ENCODE results near the gene GIMAP4.
A peak's percentile ranks its signal among the peaks of the same experiment; 100 is the strongest.

Gene GIMAP4

GRCh38 chr7:150580638-150581394 is 13.6 kb downstream of the GIMAP4 start:
- DNase-seq: no peak

GRCh38 chr7:150585199-150585598 is 18.0 kb downstream of the GIMAP4 start:
- DNase-seq: peak; percentile 43

- DNase-seq: peak; percentile 20
Observed at GRCh38 chr7:150586068-150586784, 19.0 kb downstream of the GIMAP4 start.

- DNase-seq: no peak
Observed at GRCh38 chr7:150586785-150587152, 19.6 kb downstream of the GIMAP4 start.

- DNase-seq: no peak
Observed at GRCh38 chr7:150587551-150587950, 20.4 kb downstream of the GIMAP4 start.

DNA sequence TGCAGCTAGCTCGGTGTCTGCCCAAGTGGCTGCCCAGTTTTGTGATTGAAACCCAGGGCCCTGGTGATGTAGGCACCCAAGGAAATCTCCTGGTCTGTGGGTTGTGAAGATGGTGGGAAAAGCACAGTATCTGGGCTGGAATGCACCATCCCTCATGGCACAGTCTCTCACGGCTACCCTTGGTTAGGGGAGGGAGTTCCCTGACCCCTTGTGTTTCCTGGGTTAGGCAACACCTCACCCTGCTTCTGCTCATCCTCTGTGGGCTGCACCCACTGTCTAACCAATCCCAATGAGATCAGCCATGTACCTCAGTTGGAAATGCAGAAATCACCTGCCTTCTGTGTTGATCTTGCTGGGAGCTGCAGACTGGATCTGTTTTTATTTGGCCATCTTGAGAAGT is 27.6 kb downstream of the GIMAP4 start:
- no peak for DNase-seq

DNA sequence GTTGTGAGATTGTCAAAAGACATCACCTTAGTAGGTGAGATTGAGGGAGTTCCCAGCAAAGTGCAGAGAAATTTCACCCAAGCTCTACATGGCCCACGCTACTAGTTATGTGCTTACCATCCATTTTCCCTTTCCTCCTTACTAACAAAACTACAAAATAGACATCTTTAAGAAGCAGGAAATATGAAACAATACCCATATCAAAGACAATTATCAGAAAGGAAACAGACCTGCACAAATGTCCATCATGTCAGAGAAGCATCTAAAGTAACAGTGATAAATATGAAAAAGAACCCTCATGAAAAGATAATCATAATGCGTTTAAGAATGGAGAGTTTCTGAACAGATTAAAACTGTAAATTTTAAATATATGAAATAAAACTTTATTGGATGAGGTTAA is 28.2 kb downstream of the GIMAP4 start:
- no peak for DNase-seq

DNA sequence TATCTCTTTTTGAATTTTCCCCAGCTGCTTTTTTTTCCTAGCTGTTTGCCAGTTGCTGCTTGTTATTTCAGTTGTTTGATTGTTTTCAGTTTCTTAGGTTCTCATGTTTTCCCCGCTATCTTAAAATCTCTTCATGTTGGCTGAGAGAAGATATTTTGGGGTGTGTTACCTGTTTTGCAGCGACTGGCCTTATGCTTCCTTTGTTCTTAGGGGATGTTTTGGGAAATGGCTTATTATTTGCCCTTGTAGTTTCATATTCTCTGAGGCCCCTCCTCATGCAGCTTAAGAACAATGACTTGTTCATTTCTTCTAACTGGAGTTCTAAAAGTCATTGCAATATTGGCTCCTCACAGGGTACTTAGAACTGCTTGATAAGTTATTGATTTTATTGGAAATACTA is 36.4 kb downstream of the GIMAP4 start:
- DNase-seq: peak; percentile 34

DNA sequence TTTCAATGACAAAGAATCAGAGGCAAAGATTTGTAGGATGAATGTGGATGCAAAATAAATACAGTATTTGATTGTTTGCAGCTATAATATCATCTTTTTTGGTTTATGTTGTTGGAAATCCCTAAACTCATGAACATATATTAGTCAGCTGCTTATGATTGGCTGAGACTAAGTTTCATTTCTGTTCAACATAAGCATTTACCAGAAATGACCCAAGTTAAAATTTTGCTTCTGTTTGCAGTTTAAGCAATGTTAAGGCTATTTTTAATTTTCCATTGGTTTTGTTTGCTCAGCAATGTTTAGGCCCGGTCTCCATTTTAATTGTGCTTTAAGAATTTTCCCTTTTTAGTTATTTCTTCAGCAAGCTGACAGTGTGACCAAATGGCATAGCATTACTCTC is 43.0 kb downstream of the GIMAP4 start:
- no peak for DNase-seq

GRCh38 chr7:150612925-150613324 is 45.7 kb downstream of the GIMAP4 start:
- DNase-seq: peak; percentile 41

- DNase-seq: no peak
Observed at GRCh38 chr7:150613880-150614279, 46.7 kb downstream of the GIMAP4 start.

DNA sequence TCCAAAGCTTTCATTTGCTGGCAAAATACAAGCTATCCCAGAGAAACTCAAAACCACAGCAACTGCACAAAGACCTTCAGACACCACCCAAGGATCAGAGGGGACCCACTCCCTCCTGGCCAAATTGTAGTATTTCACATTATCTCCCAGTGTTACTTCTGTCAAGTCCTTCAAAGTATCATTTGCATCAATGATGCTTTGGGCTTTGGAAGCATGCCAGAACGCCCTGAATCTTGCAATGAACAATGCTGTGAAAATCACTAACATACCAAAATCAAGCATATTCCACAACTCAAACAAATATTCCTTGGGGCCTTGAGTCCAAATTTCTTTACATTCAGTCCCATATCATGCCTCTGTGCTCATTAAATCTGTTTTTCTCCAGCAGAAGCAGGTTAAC is 47.2 kb downstream of the GIMAP4 start:
- DNase-seq: peak; percentile 56

GRCh38 chr7:150615221-150615755 is 48.1 kb downstream of the GIMAP4 start:
- peak; percentile 23 for DNase-seq

DNA sequence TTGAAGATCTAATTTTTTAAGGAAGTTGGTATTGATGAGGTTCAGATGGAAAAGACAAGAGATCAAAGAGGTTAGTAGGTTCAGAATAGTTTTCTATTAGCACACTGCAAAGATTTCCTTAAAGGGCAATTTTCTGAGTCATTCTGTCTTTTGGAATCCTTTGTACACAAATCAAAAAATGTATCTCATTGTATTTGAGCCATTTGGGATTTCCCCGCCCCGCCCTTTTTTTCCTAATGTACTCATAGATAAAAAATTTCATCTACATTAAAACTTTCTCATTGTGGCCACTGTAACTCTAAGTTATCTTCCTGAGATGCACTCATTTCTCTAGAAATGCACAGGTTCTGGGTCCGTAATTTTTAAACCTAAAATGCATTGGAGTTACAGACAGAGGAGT is 52.9 kb downstream of the GIMAP4 start:
- DNase-seq: no peak

DNA sequence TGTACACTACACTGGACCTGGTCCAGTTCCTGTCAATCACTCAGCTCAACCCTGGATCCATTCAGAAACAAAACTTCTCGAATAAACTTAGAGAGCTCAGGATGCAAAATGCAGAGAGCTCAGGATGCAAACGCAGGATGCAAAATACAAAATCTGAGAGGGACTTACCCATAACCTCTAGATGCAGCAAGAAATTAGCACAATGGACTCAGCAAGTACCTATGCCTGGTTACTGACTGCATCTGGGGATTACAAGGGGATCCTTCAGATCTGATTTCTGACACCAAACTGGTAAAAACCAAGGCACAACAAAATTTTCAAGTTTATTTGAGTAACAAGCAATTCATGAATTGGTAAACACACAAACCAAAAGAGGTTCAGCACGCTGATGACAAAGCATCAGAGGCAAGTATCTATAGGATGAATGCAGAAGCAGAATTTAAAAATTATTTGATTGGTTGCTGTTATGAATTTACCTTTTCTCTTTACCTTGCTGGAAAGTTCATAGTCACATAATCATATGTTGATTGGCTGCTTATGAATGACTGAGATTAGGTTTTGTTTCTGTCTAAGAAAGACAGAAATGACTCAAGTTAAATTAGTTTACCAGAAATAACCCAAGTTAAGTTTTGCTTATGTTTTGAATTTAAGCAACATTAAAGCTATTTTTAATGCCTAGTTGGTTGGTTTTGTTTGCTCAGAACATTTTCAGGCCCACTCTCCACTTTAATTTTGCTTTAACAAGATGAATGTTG is 53.6 kb downstream of the GIMAP4 start:
- no peak for DNase-seq

- peak; percentile 46 for DNase-seq
Observed at GRCh38 chr7:150621376-150621775, 54.2 kb downstream of the GIMAP4 start.

All from CD4-positive, alpha-beta T cell treated with Interleukin-6 for 4 hours (primary cell).